ENCODE data around the gene TRIM44. TPM values are rescaled to one million over a fixed set of nuclear protein-coding genes. Genes with fewer than 3 reads are reported as not detected.
"Not testable (repeated sequence)": the region's sequence is repeated elsewhere in the genome, so short reads cannot be mapped to it uniquely, and the experiment has no call there.

Gene TRIM44
- total RNA-seq, 1 donor from 2014 or later = 42.3 TPM

DNA sequence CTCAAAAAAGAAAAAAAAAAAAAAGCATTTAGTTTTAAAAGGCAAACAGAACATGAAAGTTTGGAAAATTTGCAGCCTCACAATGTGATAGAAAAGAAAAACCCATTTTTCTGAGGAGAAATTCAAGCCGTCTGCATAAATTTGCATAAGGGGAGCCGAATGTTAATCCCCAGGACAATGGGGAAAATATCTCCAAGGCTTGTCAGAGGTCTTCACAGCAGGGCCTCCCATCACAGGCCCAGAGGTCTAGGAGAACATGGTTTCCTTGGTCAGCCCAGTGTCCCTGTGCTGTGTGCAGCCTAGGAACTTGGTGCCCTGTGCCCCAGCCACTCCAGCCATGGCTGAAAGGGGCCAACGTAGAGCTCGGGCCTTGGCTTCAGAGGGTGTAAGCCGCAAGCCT is 109.1 kb downstream of the TRIM44 start:
- no peak for TF ChIP-seq CTCF (IDR thresholded peaks at IDR 0.05; ENCODE audit: borderline replicate concordance)
- no peak for DNase-seq
- Histone ChIP-seq H3K27me3 (ENCODE audit: low read depth) (no peaks in the 10 kb centered on the region), H3K9me3 (replicated peaks) (peaks cover 16% of the 10 kb centered on the region), H3K4me3 (no peak overlapping the region), H3K36me3 (no peaks in the 10 kb centered on the region), H3K27ac (replicated peaks) (no peak overlapping the region), H3K4me1 (no peaks in the 10 kb centered on the region)
- intact Hi-C loops (cut with micrococcal nuclease) = no loop called here

- H3K27ac ChIP-seq (replicated peaks); H3K4me3 ChIP-seq; intact Hi-C loops (cut with micrococcal nuclease); DNase-seq; H3K36me3 ChIP-seq; H3K27me3 ChIP-seq (ENCODE audit: low read depth): not testable (repeated sequence)
- H3K4me1 ChIP-seq = peaks cover 18% of the 10 kb centered on the region
- H3K9me3 ChIP-seq (replicated peaks) = peaks cover 36% of the 10 kb centered on the region
Observed at GRCh38 chr11:35777241-35777640, 114.7 kb downstream of the TRIM44 start.

GRCh38 chr11:35778943-35779342 is 116.4 kb downstream of the TRIM44 start:
- DNase-seq; intact Hi-C loops (cut with micrococcal nuclease); H3K27me3 ChIP-seq (ENCODE audit: low read depth); H3K27ac ChIP-seq (replicated peaks); H3K36me3 ChIP-seq; H3K4me3 ChIP-seq: not testable (repeated sequence)
- Histone ChIP-seq H3K4me1 (peaks cover 22% of the 10 kb centered on the region), H3K9me3 (replicated peaks) (peaks cover 29% of the 10 kb centered on the region)

DNA sequence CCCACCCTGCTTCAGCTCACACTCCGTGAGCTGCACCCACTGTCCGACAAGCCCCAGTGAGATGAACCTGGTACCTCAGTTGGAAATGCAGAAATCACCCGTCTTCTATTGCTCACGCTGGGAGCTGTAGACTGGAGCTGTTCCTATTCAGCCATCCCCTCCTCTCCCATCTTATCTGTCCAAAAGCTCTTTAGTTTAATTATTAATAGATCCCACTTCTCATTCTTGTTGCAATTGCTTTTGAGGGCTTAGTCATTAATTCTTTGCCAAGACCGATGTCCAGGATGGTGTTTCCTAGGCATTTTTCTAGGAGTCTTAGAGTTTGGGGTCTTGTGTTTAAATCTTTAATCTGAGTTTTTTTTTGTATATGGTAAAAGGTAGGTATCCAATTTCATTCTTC is 116.8 kb downstream of the TRIM44 start:
- Histone ChIP-seq H3K9me3 (replicated peaks) (peaks cover 24% of the 10 kb centered on the region), H3K27me3 (ENCODE audit: low read depth) (no peaks in the 10 kb centered on the region), H3K4me3 (no peak overlapping the region), H3K4me1 (peaks cover 24% of the 10 kb centered on the region), H3K27ac (replicated peaks) (no peak overlapping the region), H3K36me3 (no peaks in the 10 kb centered on the region)
- no peak for TF ChIP-seq CTCF (IDR thresholded peaks at IDR 0.05; ENCODE audit: borderline replicate concordance)
- no peak for DNase-seq
- intact Hi-C loops (cut with micrococcal nuclease) = no loop called here

DNA sequence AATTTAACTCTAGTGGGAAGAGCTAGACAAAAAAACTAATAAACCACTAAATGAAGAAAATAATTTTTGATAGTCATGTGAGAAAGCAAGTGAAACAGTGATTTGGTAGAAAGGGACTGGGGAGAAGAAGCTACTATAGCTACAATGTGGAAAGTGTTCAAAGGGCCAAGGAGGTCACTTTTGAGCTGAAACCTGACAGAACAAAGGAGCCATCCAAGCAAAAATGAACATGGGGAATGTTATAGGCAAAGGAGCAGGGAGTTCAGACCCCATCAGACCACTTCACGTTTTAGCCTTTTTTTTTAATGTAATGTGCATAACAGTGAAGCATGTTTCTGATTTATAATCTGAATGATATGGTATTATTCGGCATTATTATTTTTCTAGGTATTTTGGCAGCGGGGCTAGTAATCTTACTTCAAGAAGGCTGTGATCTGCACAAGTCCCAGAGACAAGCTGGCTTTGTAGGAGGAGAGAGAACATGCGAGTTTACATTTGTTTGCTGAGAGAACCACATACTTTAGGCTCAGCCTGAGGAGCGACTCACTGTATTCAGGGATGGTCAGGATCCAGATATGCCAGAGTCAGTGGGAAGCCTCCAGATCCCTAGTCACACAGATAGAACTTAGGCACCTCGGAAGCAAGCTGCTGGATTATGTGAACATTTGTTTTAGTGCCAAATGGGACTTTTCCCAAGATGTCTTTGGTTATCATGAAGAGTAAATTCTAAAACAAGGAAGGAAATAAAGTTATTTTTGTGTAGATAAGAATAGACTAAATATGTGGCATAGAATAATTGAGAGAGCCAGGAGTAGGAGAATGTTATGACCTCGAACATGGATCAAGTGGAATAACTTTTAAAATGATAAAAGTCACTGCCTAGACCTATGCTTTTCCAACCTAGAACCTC is 118.6 kb downstream of the TRIM44 start:
- H3K9me3 ChIP-seq (replicated peaks) = peaks cover 19% of the 10 kb centered on the region
- H3K4me1 ChIP-seq = peaks cover 35% of the 10 kb centered on the region
- H3K27me3 ChIP-seq (ENCODE audit: low read depth) = no peaks in the 10 kb centered on the region
- H3K27ac ChIP-seq (replicated peaks) = no peak overlapping the region
- H3K36me3 ChIP-seq = no peaks in the 10 kb centered on the region
- H3K4me3 ChIP-seq = no peak overlapping the region
- no peak for TF ChIP-seq CTCF (IDR thresholded peaks at IDR 0.05; ENCODE audit: borderline replicate concordance)
- no peak for DNase-seq
- intact Hi-C loops (cut with micrococcal nuclease) = no loop called here

DNA sequence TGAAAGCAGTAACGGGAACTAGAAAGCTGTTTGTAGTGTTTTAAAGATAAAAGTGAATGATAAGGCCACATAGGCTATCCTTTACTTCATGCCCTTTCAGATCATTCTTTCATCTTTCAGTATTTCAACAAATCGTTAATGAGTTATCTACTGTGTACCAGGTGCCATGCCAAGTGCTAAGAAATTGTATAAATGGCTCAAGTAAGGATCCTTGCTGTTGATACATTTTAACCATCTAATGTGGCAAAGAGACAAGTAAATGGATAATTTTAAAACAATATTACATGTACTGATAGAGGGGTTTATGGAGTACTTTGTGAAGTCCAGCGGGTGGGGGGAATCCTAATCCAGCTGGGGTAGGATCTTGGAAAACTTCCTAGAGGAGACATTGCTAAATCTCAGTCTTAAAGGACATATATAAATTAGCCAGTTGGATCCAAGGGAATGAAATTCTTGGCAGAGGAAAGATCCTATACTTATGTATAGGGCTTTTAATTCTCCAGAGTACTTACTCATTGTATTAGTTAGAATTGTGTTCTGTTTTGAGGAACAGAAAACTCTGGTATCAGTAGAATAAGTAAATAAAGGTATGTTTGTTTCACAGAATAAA is 119.4 kb downstream of the TRIM44 start:
- intact Hi-C loops (cut with micrococcal nuclease) = no loop called here
- no peaks in the 10 kb centered on the region for H3K27me3 ChIP-seq (ENCODE audit: low read depth)
- H3K36me3 ChIP-seq = no peaks in the 10 kb centered on the region
- no peak overlapping the region for H3K27ac ChIP-seq (replicated peaks)
- TF ChIP-seq CTCF (IDR thresholded peaks at IDR 0.05; ENCODE audit: borderline replicate concordance) = no peak
- H3K4me1 ChIP-seq = peaks cover 42% of the 10 kb centered on the region
- DNase-seq = no peak
- peaks cover 19% of the 10 kb centered on the region for H3K9me3 ChIP-seq (replicated peaks)
- H3K4me3 ChIP-seq = no peak overlapping the region
